Gastrocnemius medialis (tissue), 4 donors: ENCODE results near the gene GRIP2. TPM values are rescaled to one million over a fixed set of nuclear protein-coding genes. Genes with fewer than 3 reads are reported as not detected.

Experiments
- ATAC-seq, 2 donors: fragments of 150-250 bp; one replicate each; pipeline ENCODE4 v1.9.1; 2016
- DNase-seq, 2 donors: peaks; one replicate each; pipeline ENCODE4 v3.0.0-alpha.2; 2019
- H3K27ac ChIP-seq, 4 donors: fragments of 200-600 bp; sonication (generic); 1 replicate in 1 of 4; 2 replicates in 3 of 4; pipeline ENCODE4 v1.5.1; 2016 to 2018; ENCODE audit warnings: mild to moderate bottlenecking in 2 of 4, moderate library complexity in 1 of 4
- H3K27me3 ChIP-seq, 3 donors: fragments of 200-600 bp; sonication (generic) in 2 of 3; 1 replicate in 1 of 3; 2 replicates in 2 of 3; pipeline versions ENCODE4 v1.5.1 to v1.6.0; 2016 to 2019; ENCODE audit warnings: mild to moderate bottlenecking in 1 of 3, moderate library complexity in 1 of 3
- H3K36me3 ChIP-seq, 2 donors: fragments of 200-600 bp; sonication (generic) in 1 of 2; one replicate each; pipeline ENCODE4 v1.5.1; 2017 to 2018
- H3K4me1 ChIP-seq, 2 donors: fragments of 200-600 bp; sonication (generic) in 1 of 2; one replicate each; pipeline ENCODE4 v1.5.1; 2016 to 2017; ENCODE audit warnings: mild to moderate bottlenecking in 2 of 2
- H3K4me3 ChIP-seq, 4 donors: fragments of 200-600 bp; sonication (generic) in 3 of 4; 1 replicate in 1 of 4; 2 replicates in 3 of 4; pipeline ENCODE4 v1.5.1; 2016 to 2019; ENCODE audit warnings: mild to moderate bottlenecking in 2 of 4
- H3K9me3 ChIP-seq, 3 donors: fragments of 200-600 bp; sonication (generic) in 2 of 3; 1 replicate in 1 of 3; 2 replicates in 2 of 3; pipeline ENCODE4 v1.5.1; 2016 to 2019
- POLR2A ChIP-seq, 2 donors: fragments of 450-650 bp; IDR thresholded peaks; one replicate each; pipeline ENCODE4 v1.6.1; 2017; ENCODE audit warnings: antibody characterized with exemption in 2 of 2, mild to moderate bottlenecking in 2 of 2, moderate library complexity in 2 of 2
- in situ Hi-C, 4 donors: fragments of 200-750 bp; cut with MboI; loops; one replicate each; pipeline versions ENCODE4 v1.15.0 to v1.8.0; 2017; ENCODE audit warnings: low sequenced_read_pairs in 4 of 4
- intact Hi-C: fragments of 100-400 bp; cut with DNase I; formaldehyde crosslinking; loops from one replicate; pipeline ENCODE4 v1.15.1; 2023; ENCODE audit warnings: low total_unique reads
- total RNA-seq, 4 donors: library from RNA; depleted of rRNA; stranded (reverse); fragments of >200 nt; gene quantifications; one replicate each; pipeline versions ENCODE4 v1.1.0 to v1.2.3, GENCODE V29; 2016
- TF ChIP-seq, protein P1 (sequence below), 5 experiments: fragments of 450-650 bp in 3 of 5; fragments of 200-600 bp in 2 of 5; sonication (generic) in 2 of 5; IDR thresholded peaks in 4 of 5; conservative IDR thresholded peaks in 1 of 5; 1 replicate in 4 of 5; 2 replicates in 1 of 5; pipeline ENCODE4 v1.5.1; 2016 to 2019; ENCODE audit warnings: antibody characterized with exemption in 5 of 5, mild to moderate bottlenecking in 3 of 5, moderate library complexity in 3 of 5

The GRIP2 gene
- total RNA-seq, 4 donors from 2014 or later, result 2.8 to 12.6 (median 4.6) TPM

DNA sequence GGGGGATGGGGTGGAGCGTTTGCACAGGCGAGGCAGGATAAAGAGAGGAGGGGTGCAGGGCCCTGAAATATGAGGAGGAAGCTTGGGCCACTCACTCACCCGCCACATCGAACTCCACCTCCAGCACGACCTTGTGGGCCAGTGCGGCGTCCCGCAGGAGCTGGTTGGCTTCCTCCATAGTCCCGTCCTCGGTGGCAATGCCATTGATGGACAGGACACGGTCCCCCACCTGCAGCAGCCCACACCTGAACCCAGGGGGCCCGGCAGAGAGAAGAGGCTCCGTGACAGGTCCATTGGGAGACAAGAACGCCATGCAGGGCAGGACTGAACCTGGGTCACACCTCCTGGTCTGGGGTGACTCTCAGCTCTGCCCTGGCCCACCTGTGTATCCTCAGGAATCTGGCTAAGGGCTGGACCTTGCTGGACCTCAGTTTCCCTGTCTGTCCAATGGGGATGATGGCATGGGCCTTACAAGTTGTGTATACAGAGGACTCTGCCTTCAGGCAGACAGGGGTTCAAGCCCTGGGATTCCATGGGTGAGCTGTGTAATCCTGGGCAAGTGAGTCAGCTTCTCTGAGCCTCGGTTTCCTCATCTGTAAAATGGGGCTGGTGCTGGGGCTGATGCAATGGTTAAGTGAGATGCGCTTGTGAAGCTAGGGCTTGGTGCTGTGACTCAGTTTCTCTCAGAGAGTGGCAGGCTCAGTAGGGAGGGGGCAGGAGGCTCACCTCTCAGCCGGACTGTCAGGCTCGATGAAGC, 26.4 kb downstream of the GRIP2 start:
- in situ Hi-C loops, result loop anchor here in 2 of 4 donors (5.0 kb wide), 1 partner anchor 34 kb away; no protein-coding TSS in a partner anchor
- ATAC-seq (no peak), DNase-seq (no peak)
- Histone ChIP-seq H3K27me3 (no peaks in the 10 kb centered on the region), H3K9me3 (no peaks in the 10 kb centered on the region), H3K36me3 (peaks cover 0 to 27% of the 10 kb centered on the region in 2 donors), H3K27ac (peak overlapping the region in 2 of 4 donors; percentile 53 to 61), H3K4me1 (peaks cover 0 to 4% of the 10 kb centered on the region in 2 donors), H3K4me3 (no peak overlapping the region)
- intact Hi-C loops, result no loop called here
- TF ChIP-seq POLR2A (IDR thresholded peaks at IDR 0.05), result no peak
- TF ChIP-seq, protein P1, sequence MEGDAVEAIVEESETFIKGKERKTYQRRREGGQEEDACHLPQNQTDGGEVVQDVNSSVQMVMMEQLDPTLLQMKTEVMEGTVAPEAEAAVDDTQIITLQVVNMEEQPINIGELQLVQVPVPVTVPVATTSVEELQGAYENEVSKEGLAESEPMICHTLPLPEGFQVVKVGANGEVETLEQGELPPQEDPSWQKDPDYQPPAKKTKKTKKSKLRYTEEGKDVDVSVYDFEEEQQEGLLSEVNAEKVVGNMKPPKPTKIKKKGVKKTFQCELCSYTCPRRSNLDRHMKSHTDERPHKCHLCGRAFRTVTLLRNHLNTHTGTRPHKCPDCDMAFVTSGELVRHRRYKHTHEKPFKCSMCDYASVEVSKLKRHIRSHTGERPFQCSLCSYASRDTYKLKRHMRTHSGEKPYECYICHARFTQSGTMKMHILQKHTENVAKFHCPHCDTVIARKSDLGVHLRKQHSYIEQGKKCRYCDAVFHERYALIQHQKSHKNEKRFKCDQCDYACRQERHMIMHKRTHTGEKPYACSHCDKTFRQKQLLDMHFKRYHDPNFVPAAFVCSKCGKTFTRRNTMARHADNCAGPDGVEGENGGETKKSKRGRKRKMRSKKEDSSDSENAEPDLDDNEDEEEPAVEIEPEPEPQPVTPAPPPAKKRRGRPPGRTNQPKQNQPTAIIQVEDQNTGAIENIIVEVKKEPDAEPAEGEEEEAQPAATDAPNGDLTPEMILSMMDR (IDR thresholded peaks at IDR 0.05 in 4 of 5, conservative IDR thresholded peaks at IDR 0.05 in 1 of 5), result no peak

DNA sequence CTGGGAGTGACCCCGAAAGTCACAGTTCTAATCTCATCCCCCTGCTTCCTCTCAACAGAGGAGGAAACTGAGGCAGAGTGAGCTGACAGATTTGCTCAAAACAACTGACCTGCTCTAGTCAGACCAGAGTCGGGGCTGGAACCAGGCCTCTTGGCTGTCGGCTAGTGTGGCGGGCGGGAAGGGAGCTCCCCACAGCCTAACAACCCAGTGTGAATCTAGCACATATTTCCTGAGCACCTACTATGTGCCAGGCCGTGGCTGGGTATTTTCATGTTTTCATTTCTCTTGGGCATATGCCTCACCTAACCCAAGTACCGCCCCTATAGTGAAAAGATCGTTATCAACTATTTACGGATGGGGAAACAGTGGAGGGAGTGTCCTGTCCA, 27.2 kb downstream of the GRIP2 start:
- intact Hi-C loops, result no loop called here
- Histone ChIP-seq H3K27me3 (no peaks in the 10 kb centered on the region), H3K9me3 (no peaks in the 10 kb centered on the region), H3K4me3 (no peak overlapping the region), H3K36me3 (peaks cover 0 to 19% of the 10 kb centered on the region in 2 donors), H3K27ac (peak overlapping the region in 3 of 4 donors; percentile 37 to 61 (median 53)), H3K4me1 (peaks cover 0 to 4% of the 10 kb centered on the region in 2 donors)
- in situ Hi-C loops, result loop anchor here in 2 of 4 donors (5.0 kb wide), 1 partner anchor 34 kb away; no protein-coding TSS in a partner anchor
- ATAC-seq (no peak), DNase-seq (no peak)
- TF ChIP-seq, protein P1 (IDR thresholded peaks at IDR 0.05 in 4 of 5, conservative IDR thresholded peaks at IDR 0.05 in 1 of 5), result no peak
- TF ChIP-seq POLR2A (IDR thresholded peaks at IDR 0.05), result no peak

DNA sequence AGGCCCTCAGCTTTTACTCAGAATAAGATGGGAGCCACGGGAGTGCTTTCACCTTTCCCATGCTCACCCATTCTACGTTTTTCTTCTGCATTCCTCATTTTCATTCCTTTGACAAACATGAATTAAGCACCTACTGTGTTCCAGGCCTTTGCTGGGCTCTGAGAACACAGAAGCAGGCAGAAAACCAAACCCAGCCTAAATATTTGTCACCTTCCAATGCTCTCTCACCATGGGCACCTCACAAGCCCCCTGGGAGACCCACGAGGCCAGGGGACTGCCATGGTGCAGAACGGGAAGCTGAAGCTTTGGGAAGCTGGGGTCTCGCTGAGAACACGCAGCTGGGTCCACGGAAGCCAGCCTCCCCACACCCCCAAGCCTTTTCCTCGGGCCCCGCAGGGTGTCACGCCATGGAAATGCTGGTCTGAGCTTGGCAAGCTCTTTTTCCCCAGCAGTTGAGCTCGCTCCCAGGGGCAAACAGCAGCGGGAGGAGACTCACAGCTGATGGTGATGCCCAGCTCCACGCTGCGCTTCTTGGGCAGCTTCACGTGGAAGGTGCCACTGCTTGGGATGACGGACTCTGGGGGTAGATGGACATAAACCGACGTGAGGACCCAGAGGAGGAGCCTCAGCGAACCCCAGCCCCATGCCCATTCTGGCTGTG, 27.7 kb downstream of the GRIP2 start:
- Histone ChIP-seq H3K27ac (peak overlapping the region; percentile 37 to 61 (median 46)), H3K4me1 (peaks cover 0 to 4% of the 10 kb centered on the region in 2 donors), H3K4me3 (no peak overlapping the region), H3K27me3 (no peaks in the 10 kb centered on the region), H3K36me3 (peaks cover 0 to 16% of the 10 kb centered on the region in 2 donors), H3K9me3 (no peaks in the 10 kb centered on the region)
- ATAC-seq (no peak), DNase-seq (no peak)
- in situ Hi-C loops (loop anchor here in 2 of 4 donors (5.0 kb wide), 1 partner anchor 35 kb away; no protein-coding TSS in a partner anchor), intact Hi-C loops (no loop called here)
- TF ChIP-seq, protein P1 (IDR thresholded peaks at IDR 0.05 in 4 of 5, conservative IDR thresholded peaks at IDR 0.05 in 1 of 5), result no peak
- no peak for TF ChIP-seq POLR2A (IDR thresholded peaks at IDR 0.05)

- Histone ChIP-seq H3K4me1 (peaks cover 0 to 4% of the 10 kb centered on the region in 2 donors), H3K27me3 (no peaks in the 10 kb centered on the region), H3K4me3 (no peak overlapping the region), H3K27ac (peak overlapping the region; percentile 37 to 61 (median 46)), H3K36me3 (peaks cover 0 to 16% of the 10 kb centered on the region in 2 donors), H3K9me3 (no peaks in the 10 kb centered on the region)
- intact Hi-C loops, result no loop called here
- TF ChIP-seq POLR2A (IDR thresholded peaks at IDR 0.05), result no peak
- TF ChIP-seq, protein P1 (IDR thresholded peaks at IDR 0.05 in 4 of 5, conservative IDR thresholded peaks at IDR 0.05 in 1 of 5), result no peak
- ATAC-seq (no peak), DNase-seq (peak in 1 of 2 donors; percentile 12)
- in situ Hi-C loops, result loop anchor here in 2 of 4 donors (5.0 kb wide), 1 partner anchor 36 kb away; no protein-coding TSS in a partner anchor
Measured at GRCh38 chr3:14511623-14512280, 28.4 kb downstream of the GRIP2 start.
